Kidney glomerular epithelial cell (primary cell): ENCODE data around the gene TANGO2.
"Not testable (repeated sequence)": the region's sequence is repeated elsewhere in the genome, so short reads cannot be mapped to it uniquely, and the experiment has no call there.

Source experiments
- DNase-seq: peaks from one replicate; lab custom pipeline; 2025; lab: John Stamatoyannopoulos, UW

TANGO2 gene

DNA sequence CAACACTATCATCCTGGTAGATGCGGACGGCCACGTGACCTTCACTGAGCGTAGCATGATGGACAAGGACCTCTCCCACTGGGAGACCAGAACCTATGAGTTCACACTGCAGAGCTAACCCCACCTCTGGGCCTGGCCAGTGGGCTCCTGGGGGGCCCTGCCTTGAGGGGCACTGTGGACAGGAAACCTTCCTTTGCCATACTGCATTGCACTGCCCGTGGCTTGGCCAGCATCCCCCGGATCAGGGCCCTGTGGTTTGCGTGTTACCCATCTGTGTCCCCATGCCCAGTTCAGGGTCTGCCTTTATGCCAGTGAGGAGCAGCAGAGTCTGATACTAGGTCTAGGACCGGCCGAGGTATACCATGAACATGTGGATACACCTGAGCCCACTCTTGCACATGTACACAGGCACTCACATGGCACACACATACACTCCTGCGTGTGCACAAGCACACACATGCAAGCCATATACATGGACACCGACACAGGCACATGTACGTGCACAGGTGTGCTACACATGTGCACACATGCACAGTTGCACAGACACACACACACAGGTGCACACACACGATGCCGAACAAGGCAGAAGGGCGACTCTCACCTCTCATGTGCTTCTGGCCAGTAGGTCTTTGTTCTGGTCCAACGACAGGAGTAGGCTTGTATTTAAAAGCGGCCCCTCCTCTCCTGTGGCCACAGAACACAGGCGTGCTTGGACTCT, 43.8 kb downstream of the TANGO2 start:
- DNase-seq: no peak

DNA sequence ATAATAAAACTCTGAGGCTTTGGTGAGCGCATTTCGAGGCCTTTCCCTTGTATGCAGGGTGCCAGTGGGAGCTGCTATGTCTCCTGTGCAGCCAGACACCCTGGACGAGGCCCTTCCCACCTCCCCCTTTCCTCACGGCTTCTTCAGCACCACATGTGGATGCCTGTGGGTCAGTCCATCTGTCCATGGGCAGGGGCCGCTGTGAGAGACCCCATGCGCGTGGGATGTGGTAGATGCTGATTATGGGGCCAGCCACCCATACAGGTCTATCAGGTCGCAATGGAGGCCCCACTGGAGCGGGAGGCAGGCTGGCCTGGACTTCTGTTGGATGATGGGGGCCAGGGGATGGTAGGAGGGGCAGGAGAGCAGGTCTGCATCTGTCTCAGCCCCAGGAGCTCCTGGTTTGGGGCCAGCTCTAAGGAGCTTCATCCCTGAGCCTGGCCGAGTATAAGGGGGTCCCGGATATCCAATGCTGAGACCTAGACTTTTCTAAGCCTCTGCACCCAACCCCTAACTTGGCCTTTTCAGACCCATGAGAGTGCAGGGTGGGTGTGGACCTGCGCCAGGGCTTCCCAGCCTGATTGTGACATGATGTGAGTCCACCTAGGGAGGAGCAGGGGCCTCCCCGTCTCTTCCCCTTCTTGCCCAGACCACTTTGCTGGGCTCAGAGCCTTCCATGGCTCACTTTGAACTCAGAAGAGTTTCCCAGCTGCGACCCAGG, 45.1 kb downstream of the TANGO2 start:
- DNase-seq: no peak

DNA sequence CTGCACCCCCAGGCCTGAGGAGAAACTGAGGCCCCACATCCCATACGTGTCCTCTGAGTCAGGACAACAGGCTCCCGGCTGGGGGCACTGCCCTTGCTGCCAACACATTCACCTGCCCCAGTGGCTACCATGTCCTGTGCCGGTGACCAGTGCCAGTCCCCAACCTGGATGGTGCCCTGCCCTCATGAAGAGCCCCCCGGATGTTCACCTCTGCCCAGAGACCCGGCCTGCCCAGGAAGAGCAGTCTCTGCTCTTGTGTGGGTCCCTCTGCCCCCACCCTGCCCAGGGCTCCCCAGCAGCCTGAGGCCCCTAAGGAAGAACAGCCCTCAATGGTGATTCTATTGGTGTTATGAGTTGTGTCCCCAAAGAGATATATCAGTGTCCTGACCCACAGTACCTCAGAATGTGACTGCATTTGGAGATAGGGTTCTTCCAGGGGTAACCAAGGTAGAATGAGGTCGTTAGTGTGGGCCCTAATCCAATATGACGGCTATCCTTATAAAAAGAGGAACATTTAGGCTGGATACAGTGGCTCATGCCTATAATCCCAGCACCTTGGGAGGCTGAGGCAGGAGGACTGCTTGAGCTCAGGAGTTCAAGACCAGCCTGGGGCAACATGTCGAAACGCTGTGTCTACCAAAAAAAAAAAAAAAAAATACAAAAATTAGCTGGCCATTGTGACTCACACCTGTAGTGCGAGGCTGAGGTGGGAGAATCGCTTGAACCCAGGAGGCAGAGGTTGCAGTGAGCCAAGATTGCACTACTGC, 45.9 kb downstream of the TANGO2 start:
- DNase-seq: no peak

DNA sequence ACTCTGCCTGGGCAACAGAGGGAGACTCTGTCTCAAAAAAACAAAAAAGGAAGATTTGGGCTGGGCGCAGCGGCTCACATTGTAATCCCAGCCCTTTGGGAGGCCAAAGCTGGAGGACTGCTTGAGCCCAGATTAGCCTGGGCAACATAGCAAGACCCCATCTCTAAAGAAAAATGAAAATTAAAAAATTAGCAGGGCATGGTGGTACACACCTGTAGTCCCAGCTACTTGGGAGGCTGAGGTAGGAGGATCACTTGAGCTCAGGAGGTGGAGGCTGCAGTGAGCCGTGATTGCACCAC, 46.4 kb downstream of the TANGO2 start:
- DNase-seq: not testable (repeated sequence)

DNA sequence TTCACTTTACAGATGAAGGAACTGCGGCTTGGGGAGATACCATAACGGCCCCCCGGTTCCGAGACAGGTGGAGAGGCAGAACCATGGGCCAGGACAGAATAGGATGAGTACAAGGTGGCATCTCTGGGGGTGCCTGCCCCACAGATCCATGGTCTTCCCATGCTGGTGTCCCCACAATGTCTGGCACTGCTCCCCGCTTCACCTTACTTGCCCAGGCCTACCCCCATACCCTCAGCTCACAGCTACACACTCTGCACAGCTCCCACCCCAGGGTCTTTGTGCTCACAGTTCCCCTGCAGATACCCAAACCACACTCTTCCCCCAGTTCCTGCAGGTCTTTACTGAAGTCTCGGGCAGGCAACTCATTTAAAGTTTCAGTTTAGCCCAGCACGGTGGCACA, 47.7 kb downstream of the TANGO2 start:
- DNase-seq: no peak

DNA sequence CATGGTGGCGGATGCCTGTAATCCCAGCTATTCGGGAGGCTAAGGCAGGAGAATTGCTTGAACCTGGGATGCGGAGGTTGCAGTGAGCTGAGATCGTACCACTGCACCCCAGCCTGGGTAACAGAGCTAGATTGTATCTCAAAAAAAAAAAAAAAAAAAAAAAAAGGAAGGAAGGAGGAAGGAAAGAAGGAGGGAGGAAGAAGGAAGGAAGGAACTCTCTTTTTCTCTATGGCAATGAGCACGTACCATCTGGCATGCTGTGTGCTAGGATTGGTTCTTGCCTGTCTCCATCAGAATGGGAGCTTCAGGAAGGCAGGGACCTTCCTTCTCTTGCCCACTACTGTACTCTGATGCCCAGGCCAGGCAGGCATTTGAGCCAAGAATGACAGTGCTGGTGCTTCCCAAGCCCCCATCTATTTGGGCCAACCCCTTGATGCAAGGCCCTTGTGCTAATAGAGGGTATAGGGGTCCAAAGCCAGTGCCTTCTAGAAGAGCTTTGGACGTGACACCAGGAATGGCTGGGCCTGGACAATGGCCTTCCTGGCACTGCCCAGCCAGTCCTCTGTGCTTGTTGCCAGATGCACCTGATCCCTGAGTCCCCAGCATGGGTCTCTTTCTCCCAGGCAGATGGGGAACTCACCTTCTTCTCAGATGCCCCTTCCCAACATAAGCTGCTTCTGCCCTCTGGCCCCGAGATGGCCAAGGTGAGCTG, 48.6 kb downstream of the TANGO2 start:
- DNase-seq: no peak

DNA sequence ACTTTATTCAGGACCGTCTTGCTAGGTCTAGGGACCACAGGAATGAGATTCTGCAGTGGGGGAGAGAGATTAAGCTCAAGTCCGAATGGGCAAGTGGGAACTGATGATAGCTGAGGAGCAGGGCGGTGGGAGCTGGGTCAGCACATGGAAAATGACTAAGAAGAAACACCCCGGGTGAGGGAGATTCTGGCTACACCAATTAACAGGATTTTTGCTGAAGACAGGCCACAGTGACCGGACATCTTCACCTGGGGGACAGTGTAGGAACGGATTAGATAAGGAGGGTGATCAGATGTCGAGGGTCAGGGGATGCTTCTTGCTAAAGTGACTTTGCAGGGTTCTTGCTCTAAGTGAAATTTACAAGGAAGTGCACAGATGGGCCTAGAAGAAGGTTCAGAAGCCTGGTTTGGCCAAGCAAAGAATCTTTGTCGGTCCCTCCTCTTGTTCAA, 50.6 kb downstream of the TANGO2 start:
- DNase-seq: no peak

DNA sequence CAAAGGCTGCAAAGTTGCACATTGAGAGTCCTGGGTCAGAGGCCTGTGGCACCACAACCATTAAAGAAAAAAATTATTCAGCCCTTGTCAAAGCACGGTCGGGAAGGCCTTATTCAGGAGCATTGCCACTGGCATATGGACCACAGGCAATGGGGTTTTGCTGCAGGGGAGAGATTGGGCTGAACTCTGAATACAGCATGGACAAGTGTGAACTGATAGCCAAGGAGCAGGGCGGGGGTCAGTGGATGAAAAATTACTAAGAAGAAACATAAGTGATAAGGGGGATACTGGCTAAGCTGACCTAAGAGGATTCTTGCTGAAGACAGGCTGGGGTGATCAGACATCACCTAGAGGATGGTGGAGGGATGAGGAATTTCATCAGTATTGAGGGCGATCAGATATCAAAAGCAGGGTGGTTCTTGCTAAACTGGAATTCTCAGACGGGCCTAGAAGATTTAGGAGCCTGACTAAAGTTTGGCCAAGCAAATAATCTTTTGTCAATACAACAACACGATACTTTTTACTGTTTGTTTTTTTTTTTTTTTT, 55.8 kb downstream of the TANGO2 start:
- DNase-seq: no peak

DNA sequence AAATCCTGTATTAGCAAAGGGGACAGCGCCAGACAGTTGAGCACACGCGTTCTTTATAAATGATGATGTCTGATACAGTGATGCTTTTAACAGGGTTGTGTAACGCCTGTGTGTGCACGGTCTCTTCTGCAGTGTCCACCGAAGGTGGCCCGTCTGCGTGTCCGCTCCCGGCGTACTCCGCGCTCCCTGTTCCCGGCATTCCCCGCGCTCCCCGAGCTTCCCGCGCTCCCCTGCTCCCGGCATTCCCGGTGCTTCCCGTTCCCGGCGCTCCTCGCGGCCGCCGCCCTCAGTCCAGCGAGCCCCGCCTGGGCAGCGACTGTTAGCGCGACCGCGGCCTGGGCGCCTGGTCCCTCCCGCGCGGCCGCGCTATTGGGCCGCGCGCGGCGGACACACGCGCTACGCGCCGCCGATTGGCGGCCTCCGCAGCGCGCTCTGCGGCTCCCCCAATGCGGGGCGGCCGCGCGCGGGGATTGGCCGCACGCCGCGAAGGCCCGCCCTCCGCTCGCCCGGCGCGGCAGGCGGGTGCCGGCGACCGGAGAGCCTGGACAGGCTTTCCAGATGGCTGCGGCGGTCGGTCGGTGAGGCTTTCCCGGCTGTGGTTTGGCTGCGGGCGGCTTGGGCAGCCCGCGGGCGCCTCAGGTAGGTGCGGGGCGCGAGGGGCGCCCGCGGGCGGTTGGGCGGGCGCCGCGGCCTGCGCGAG, 59.0 kb downstream of the TANGO2 start, which contains the start of gene DGCR8:
DGCR8 (plus strand) TSS at position 497 of the 700 bp plus-strand sequence. CDS start 5,723 bp downstream, outside the sequence.
- DNase-seq: peak; percentile 79

DNA sequence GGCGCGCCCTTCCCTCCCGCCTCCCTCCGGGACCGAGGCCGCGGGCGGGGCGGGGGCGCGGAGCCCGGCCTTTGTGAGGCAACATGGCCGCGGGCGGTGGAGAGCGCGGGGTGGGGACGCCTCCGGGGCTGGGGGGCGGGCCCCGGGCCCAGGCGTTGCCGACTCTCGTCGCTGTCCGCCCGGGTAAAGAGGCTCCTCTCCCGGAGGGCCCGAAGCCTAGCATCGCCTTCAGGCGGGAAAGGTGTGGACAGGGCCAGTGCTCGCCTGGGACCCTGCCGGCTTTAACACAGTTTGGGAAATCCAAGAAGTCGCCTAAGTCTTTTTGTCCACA, 59.5 kb downstream of the TANGO2 start:
- no peak for DNase-seq

DNA sequence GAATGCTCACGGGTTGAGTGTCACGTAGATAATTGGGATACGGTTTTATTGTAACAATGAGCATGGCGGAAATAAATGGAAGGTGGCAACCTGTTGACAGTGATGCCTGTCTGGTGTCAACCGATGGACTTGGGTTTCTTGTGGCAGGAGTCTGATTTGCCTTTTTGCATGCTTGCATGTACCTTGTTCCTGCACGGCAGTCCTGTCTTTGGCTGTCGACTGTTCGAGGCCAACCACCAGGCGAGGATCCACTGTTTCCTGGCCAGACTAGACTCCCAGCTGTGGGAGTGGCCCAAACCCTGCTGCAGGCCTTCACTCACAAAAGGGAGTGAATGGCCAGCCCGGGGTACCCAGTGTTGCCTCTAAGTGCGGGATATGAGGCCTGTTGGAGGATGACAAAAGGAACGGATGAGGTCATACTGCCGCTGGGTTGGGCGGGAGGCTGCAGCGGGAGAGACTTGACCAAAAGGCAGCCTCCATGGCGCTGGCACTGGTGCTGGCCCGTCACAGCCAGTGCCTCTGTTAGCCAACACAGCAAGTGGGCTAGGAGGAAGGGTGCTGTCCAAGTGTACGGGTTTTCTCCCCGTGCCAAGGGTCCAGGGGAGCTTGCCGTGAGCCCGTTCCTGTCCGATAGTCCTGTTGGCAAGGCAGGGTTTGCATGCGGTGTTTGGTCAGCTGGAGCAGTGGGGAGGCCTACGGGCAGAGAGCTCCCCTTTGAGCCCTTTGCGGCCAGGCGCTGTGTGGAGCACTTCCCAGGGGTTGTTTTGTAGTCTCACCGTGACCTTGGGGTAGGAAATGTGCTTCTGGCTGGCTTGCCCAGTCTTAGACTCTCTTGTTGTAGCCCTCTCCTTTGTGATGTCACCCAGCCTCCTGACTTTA, 60.1 kb downstream of the TANGO2 start:
- DNase-seq: peak; percentile 7

DNA sequence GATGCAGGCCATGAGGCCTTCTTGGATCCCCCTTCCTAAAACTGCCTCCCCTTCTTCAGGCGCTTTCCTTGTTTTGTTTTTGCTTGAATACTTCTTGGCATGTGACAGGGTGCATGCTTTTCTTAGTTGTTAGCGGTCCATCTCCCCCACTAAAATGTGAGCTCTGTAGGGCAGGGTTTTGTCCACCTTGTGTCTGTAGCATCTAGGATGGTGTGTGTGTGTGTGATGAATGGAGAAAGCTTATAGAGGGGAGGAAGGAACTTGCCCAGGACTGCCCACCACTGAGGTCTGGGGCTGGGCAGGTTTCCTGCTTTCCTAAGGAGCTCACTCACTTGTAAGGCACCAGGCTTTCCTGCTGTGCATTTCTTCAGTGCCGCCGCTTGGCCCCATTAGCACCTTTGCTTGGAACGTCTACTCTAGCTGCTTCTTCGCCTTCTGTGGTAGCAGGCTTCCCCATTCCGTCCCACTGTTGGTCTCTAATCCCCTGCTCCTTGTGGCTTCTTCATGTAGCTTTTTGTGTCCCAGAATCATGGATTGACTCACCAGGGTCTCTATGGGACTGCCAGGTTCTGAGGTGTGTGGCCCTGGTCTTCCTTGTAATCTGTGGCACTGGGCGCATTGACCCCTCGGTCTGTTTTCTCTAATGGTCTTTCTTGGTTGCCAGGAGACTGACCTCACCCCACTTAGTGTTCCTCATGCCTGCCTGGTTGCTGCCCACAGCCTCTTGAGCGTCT, 62.4 kb downstream of the TANGO2 start:
- no peak for DNase-seq

DNA sequence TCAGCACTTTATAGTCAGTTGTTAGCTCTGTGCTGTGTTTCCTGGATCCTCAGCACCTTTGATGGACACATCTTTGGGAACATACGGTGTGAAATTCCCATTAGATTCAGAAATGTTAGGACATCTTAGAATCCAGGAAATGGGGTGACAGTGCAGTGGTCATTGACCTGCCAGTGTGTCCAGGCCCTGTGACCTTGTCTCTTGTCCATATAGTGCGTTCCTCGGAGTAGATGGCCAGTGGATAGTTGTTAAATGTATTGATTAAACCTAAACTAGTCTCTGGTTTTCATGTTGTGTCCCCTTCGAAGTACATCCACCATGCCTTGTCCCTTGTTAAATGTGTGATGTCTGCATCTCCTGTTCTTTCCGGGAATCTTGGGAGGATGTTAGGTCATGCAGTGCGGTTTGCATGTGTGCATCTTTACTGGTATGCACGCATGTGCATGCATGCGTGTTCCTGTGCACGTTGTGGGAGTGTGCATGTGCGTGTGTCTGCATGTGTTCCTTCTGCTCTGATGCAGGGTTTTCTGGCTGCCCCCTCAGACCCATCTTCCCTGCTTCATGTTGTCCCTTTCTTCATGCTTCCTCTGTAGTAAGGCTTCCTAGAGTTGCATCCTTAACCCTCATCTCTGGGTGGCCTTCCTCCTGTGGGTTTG, 63.1 kb downstream of the TANGO2 start:
- no peak for DNase-seq

DNA sequence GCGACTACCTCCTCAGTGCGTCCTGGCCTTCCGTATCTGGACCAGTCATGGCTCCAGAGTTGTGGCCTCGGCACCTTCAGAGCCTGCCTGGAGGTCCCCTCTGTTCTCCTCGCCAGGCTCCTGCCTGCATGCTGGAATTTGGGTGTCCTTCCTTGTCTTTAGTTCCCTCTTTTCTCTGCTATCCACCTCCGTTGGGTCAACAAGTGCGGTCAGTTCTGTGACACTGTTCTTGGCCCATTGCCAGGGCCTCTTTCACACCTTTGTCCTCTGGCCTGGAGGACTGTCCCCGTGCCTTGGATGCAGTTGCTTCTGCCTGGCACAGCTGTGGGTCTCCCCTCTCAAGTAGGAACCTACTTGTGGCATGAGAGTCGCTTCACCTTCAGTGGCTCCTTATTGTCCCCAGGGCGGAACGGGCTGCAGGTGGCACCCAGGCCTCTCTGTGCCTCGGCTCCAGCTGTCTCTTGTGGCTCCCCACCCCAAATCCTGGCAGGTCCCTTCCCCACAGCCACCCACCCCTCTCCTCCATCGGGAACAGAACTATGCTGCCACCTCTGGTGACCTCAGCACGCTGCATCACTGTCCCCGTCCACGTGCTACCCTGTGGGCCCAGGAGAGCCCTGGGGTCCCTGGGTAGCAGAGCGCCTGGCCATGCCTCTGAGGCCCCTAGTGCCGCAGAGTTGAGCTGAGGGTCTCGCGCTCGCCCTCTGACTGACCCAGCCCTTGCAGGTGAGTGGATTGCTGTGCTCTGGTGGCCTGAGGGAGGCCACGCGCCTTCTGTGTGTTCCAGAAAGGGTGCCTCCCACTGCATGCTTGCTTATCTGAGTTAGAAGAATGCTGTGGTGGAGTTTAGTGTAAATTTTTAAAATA, 63.9 kb downstream of the TANGO2 start:
- DNase-seq: no peak

DNA sequence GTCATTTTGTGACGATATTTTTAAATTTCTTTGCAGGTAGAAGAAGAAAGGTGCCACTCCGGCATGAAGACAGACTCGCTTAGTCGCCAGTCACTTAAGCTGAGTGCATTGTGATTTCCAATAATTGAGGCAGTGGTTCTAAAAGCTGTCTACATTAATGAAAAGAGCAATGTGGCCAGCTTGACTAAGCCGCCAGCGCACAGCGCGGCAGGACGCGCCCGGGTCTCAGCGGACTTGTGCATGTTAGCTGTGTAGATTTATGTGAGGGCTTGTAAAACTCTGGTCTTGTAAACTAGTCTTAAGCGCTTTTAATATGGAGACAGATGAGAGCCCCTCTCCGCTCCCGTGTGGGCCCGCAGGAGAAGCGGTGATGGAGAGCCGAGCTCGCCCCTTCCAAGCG, 64.7 kb downstream of the TANGO2 start:
- no peak for DNase-seq

DNA sequence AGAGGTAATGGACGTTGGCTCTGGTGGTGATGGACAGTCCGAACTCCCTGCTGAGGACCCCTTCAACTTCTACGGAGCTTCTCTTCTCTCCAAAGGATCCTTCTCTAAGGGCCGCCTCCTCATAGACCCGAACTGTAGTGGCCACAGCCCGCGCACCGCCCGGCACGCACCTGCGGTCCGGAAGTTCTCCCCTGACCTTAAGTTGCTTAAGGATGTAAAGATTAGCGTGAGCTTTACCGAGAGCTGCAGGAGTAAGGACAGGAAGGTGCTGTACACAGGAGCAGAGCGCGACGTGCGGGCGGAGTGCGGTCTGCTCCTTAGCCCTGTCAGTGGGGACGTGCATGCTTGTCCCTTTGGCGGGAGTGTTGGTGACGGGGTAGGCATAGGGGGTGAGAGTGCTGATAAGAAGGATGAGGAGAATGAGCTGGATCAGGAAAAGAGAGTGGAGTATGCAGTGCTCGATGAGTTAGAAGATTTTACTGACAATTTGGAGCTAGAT, 65.2 kb downstream of the TANGO2 start:
- DNase-seq: no peak

DNA sequence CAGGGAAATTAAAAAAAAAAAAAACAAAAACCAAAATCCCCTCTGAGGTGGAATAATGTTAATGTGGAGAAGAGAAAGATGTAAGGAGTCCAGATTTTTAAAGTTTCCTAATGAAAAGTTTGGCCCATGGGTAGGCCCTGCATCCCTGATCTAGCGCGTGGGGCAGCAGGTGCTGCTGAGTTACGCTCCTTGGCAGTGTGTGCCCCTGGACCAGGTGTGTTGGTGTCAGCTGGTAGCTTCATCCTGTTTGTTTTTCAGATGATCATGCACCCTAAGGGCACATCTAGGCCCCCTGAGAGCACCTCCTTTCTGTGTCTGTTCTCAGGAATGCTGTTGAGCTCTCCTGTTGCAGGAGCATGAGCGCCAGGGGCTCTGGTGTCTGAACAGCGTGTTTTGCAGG, 65.9 kb downstream of the TANGO2 start:
- no peak for DNase-seq
